MM.1S (cell line): Measurements from ENCODE around the gene PARD6G.

ENCODE experiments used
- DNase-seq: peaks from one replicate; pipeline ENCODE4 v3.0.0-alpha.2; 2015
- H2AFZ ChIP-seq: fragments of 300-600 bp; sonication (generic); 2 replicates; pipeline ENCODE4 v1.6.0; 2016; ENCODE audit warnings: antibody characterized with exemption, low read length
- H3F3A ChIP-seq: fragments of 300-600 bp; sonication (generic); 2 replicates; pipeline ENCODE4 v1.6.1; 2016; ENCODE audit warnings: mild to moderate bottlenecking, antibody characterized with exemption, low read length, moderate library complexity, mixed read lengths; ENCODE audit not compliant: insufficient read depth
- H3K27ac ChIP-seq: fragments of 300-600 bp; sonication (generic); 2 replicates; pipeline ENCODE4 v1.5.1; 2016; ENCODE audit warnings: mild to moderate bottlenecking, low read length
- H3K27me3 ChIP-seq: fragments of 300-600 bp; sonication (generic); replicated peaks from 2 replicates; pipeline ENCODE4 v1.6.0; 2016; ENCODE audit warnings: low read length; ENCODE audit not compliant: insufficient read depth
- H3K36me3 ChIP-seq: fragments of 300-600 bp; sonication (generic); replicated peaks from 2 replicates; pipeline ENCODE4 v1.6.1; 2016; ENCODE audit warnings: mild to moderate bottlenecking, low read length, mixed read lengths; ENCODE audit not compliant: insufficient read depth
- H3K4me1 ChIP-seq: fragments of 300-600 bp; sonication (generic); 2 replicates; pipeline ENCODE4 v1.6.1; 2016; ENCODE audit warnings: low read length, mixed read lengths
- H3K4me2 ChIP-seq: fragments of 300-600 bp; sonication (generic); 2 replicates; pipeline ENCODE4 v1.6.0; 2016; ENCODE audit warnings: low read depth, low read length
- H3K4me3 ChIP-seq: fragments of 300-600 bp; sonication (generic); 2 replicates; pipeline ENCODE4 v1.5.1; 2016; ENCODE audit warnings: low read length, mixed read lengths
- H3K79me2 ChIP-seq: fragments of 300-600 bp; sonication (generic); 2 replicates; pipeline ENCODE4 v1.6.1; 2016; ENCODE audit warnings: mixed run types, low read length, mixed read lengths
- H3K9ac ChIP-seq: fragments of 300-600 bp; sonication (generic); 2 replicates; pipeline ENCODE4 v1.6.1; 2016; ENCODE audit warnings: low read length, mixed read lengths
- H3K9me2 ChIP-seq: fragments of 300-600 bp; sonication (generic); replicated peaks from 2 replicates; pipeline ENCODE4 v1.6.1; 2016; ENCODE audit warnings: mild to moderate bottlenecking, low read length, mixed read lengths; ENCODE audit not compliant: insufficient read depth
- H3K9me3 ChIP-seq: fragments of 300-600 bp; sonication (generic); replicated peaks from 2 replicates; pipeline ENCODE4 v1.6.1; 2016; ENCODE audit warnings: mild to moderate bottlenecking, low read length, mixed read lengths; ENCODE audit not compliant: insufficient read depth
- H4K20me1 ChIP-seq: fragments of 300-600 bp; sonication (generic); 2 replicates; pipeline ENCODE4 v1.6.1; 2016; ENCODE audit warnings: mild to moderate bottlenecking, low read length, moderate library complexity, mixed read lengths; ENCODE audit not compliant: insufficient read depth
- CTCF ChIP-seq: fragments of 300-600 bp; sonication (generic); IDR thresholded peaks from 2 replicates; pipeline ENCODE4 v1.5.1; 2016; ENCODE audit warnings: antibody characterized with exemption, low read length, mixed read lengths
- EZH2 ChIP-seq: fragments of 300-600 bp; sonication (generic); optimal IDR thresholded peaks from 2 replicates; pipeline ENCODE3; 2017; ENCODE audit warnings: low read depth, mild to moderate bottlenecking, antibody characterized with exemption, low read length, mixed read lengths
- EZH2phosphoT487 ChIP-seq: fragments of 300-600 bp; sonication (generic); IDR thresholded peaks from 2 replicates; pipeline ENCODE4 v1.6.1; 2018; ENCODE audit warnings: antibody characterized with exemption, low read length

The PARD6G gene

GRCh38 chr18:80129672-80130367, 117.5 kb downstream of the PARD6G start:
- DNase-seq: no peak
- H3K4me3 ChIP-seq: no peak overlapping the region
- H4K20me1 ChIP-seq: no peaks in the 10 kb centered on the region
- H3K9ac ChIP-seq: no peak overlapping the region
- TF ChIP-seq EZH2phosphoT487 (no peak), EZH2 (no peak), CTCF (no peak)
- no peaks in the 10 kb centered on the region for H3K9me2 ChIP-seq
- no peaks in the 10 kb centered on the region for H3K9me3 ChIP-seq
- H3K4me1 ChIP-seq: no peaks in the 10 kb centered on the region
- no peaks in the 10 kb centered on the region for H3K27me3 ChIP-seq
- H3K27ac ChIP-seq: no peak overlapping the region
- no peaks in the 10 kb centered on the region for H3F3A ChIP-seq
- no peak overlapping the region for H2AFZ ChIP-seq
- no peaks in the 10 kb centered on the region for H3K36me3 ChIP-seq
- no peak overlapping the region for H3K4me2 ChIP-seq
- peaks cover 15% of the 10 kb centered on the region; the same call in 1 of the 2 replicates for H3K79me2 ChIP-seq

- H4K20me1 ChIP-seq: no peaks in the 10 kb centered on the region
- no peak overlapping the region for H2AFZ ChIP-seq
- no peak for DNase-seq
- no peak overlapping the region for H3K4me3 ChIP-seq
- H3K27ac ChIP-seq: no peak overlapping the region
- H3K27me3 ChIP-seq: no peaks in the 10 kb centered on the region
- no peaks in the 10 kb centered on the region for H3K36me3 ChIP-seq
- no peak overlapping the region for H3K4me2 ChIP-seq
- peaks cover 22% of the 10 kb centered on the region; the same call in 1 of the 2 replicates for H3K79me2 ChIP-seq
- H3F3A ChIP-seq: no peaks in the 10 kb centered on the region
- H3K9ac ChIP-seq: no peak overlapping the region
- no peaks in the 10 kb centered on the region for H3K9me2 ChIP-seq
- H3K4me1 ChIP-seq: no peaks in the 10 kb centered on the region
- TF ChIP-seq CTCF (no peak), EZH2phosphoT487 (no peak), EZH2 (no peak)
- H3K9me3 ChIP-seq: no peaks in the 10 kb centered on the region
Observed at GRCh38 chr18:80127635-80128034, 119.7 kb downstream of the PARD6G start.

GRCh38 chr18:80126797-80127196, 120.5 kb downstream of the PARD6G start:
- Histone ChIP-seq H3K9me2 (no peaks in the 10 kb centered on the region), H4K20me1 (no peaks in the 10 kb centered on the region), H3K9ac (no peak overlapping the region), H3K79me2 (peaks cover 25% of the 10 kb centered on the region; the same call in 1 of the 2 replicates), H3K9me3 (no peaks in the 10 kb centered on the region), H3K4me3 (no peak overlapping the region), H3K27ac (no peak overlapping the region), H2AFZ (no peak overlapping the region), H3K27me3 (no peaks in the 10 kb centered on the region), H3K36me3 (no peaks in the 10 kb centered on the region), H3F3A (no peaks in the 10 kb centered on the region), H3K4me1 (no peaks in the 10 kb centered on the region), H3K4me2 (no peak overlapping the region)
- no peak for DNase-seq
- TF ChIP-seq CTCF: no peak
- no peak for TF ChIP-seq EZH2phosphoT487
- no peak for TF ChIP-seq EZH2
